Measurements from ENCODE around the gene SNN. TPM values are rescaled to one million over a fixed set of nuclear protein-coding genes. Genes with fewer than 3 reads are reported as not detected.
A peak's percentile ranks its signal among the peaks of the same experiment; 100 is the strongest.

The SNN gene
- total RNA-seq, 6 experiments from 2014 or later = 4.6 to 7.6 (median 6.5) TPM

DNA sequence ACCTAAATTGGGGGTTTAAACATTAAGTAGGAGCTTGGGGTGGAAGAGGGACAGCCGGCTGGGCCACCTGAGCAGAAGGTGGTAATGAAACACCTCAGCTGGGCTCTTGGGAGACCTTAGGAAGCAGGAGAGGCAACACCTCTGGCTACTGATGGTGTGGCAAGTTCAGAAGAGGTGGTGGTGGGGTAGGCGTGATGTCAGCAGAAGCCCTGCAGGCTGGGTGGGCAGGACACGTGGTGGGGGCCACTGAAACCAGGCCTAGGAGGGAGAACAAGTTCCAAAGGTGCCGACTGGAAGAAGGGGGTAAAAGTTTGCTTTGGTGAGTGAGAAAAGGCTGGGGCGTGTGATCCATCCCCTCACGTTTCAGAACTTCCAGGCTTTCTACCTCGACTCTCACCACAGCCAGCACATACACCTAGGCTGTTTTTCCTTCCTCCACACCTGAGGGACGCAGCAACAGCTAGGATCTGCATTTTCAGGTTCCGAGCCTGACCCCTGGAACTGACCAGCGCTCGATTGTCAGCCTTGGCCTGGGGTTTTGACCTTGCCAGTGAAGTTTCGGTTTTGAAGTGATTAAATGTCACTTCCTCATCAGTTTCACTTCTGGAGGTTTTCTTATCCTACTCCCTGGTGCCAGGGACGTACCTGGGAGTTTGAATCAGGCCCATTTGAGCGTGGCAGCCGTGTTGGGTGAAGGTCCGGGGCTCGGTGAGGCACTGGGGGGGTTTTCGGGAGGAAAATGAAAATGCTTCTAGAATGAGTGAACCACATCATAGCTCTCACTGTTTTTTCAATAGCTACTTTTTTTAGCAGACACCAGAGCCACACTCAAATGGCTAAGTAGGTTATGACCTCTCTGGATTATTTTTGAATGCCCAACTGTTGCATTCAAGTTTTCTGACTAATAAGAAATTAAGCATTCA, 10.0 kb downstream of the SNN start:
- Mint-ChIP-seq H3K4me3 (no peak overlapping the region; the same call in 1 of the 2 replicates), H3K9me3 (no peaks in the 10 kb centered on the region), H3K27me3 (ENCODE audit: insufficient read depth) (peaks cover 9% of the 10 kb centered on the region), H3K36me3 (ENCODE audit: low read depth) (peaks cover 16% of the 10 kb centered on the region), H3K27ac (peak overlapping the region; percentile 67), H3K4me1 (ENCODE audit: low read depth) (peaks cover 47% of the 10 kb centered on the region)
- DNase-seq = no peak
- TF ChIP-seq, protein P1, sequence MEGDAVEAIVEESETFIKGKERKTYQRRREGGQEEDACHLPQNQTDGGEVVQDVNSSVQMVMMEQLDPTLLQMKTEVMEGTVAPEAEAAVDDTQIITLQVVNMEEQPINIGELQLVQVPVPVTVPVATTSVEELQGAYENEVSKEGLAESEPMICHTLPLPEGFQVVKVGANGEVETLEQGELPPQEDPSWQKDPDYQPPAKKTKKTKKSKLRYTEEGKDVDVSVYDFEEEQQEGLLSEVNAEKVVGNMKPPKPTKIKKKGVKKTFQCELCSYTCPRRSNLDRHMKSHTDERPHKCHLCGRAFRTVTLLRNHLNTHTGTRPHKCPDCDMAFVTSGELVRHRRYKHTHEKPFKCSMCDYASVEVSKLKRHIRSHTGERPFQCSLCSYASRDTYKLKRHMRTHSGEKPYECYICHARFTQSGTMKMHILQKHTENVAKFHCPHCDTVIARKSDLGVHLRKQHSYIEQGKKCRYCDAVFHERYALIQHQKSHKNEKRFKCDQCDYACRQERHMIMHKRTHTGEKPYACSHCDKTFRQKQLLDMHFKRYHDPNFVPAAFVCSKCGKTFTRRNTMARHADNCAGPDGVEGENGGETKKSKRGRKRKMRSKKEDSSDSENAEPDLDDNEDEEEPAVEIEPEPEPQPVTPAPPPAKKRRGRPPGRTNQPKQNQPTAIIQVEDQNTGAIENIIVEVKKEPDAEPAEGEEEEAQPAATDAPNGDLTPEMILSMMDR (IDR thresholded peaks at IDR 0.05) = no peak

DNA sequence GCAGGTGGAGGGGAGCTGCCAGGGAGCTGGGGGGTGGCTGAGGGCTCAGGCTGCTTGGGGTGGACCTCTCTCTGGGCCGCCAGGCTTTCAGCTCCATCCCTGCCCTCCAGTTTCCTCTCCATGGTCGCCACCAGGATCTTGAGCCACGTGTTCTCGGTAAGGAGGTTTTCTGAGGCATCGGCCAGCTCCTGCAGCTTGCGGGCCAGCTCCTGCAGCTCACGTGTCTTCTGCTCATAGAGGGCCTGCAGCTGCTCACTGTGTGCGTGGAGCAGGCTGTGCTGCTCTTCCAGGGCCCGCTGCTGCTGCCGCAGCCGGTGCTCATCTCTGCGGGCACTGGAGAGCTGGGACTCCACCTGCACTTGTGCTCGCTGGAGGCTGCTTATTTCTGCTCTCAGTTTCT, 11.0 kb downstream of the SNN start:
- H3K4me1 Mint-ChIP-seq (ENCODE audit: low read depth) = peaks cover 57% of the 10 kb centered on the region
- TF ChIP-seq, protein P1 (IDR thresholded peaks at IDR 0.05) = no peak
- H3K9me3 Mint-ChIP-seq = no peaks in the 10 kb centered on the region
- H3K27ac Mint-ChIP-seq = no peak overlapping the region
- H3K36me3 Mint-ChIP-seq (ENCODE audit: low read depth) = peaks cover 22% of the 10 kb centered on the region
- no peak overlapping the region for H3K4me3 Mint-ChIP-seq
- no peak for DNase-seq
- H3K27me3 Mint-ChIP-seq (ENCODE audit: insufficient read depth) = peaks cover 11% of the 10 kb centered on the region

DNA sequence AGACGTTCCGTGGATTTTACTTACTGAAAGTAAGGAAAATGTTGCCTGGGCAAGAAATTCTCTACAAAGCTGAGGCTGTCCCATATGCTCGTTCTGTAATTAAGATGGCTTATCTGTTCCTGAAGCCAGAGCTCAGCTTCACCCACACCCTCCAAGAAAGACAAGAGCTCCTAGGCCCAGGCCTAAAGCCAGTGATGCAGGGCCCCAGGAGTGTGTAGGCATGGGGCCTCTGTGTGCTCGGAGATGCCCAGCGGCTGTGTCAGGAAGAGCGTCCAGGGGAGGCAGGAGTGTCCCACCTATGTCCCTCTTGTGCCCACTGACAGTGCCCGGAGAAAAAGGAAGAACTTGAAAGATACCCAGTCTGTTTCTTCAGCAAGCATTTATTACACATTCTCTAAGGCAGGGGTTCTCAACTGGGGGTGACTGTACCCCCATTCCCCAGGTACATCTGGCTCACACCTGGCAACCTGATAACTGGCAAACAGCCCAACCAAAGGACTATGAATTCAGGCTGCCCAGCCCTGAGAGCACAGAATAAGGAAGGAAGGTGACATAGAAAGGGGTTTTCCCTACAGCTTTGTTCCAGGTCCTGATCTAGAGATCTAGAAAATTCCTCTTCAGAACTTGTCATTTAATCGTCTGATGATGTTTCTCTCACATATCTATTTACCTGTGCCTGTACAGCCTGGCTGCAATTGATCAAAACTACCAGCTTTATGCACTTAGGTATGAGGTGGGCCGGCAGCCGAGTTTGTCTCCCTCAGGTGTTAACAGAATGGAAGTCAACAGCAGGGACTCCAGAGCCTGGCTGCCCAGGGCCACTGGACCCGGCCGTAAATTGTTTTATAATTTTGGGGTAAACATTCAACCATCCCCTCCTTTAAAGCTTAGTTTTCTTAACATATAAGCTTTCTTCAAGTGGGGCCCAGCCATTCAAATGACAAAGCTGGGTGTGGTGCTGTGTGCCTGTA, 12.0 kb downstream of the SNN start:
- Mint-ChIP-seq H3K27me3 (ENCODE audit: insufficient read depth) (peaks cover 7% of the 10 kb centered on the region), H3K4me3 (no peak overlapping the region), H3K27ac (no peak overlapping the region), H3K9me3 (no peaks in the 10 kb centered on the region), H3K4me1 (ENCODE audit: low read depth) (peaks cover 56% of the 10 kb centered on the region), H3K36me3 (ENCODE audit: low read depth) (peaks cover 28% of the 10 kb centered on the region)
- TF ChIP-seq, protein P1 (IDR thresholded peaks at IDR 0.05) = no peak
- DNase-seq = no peak

DNA sequence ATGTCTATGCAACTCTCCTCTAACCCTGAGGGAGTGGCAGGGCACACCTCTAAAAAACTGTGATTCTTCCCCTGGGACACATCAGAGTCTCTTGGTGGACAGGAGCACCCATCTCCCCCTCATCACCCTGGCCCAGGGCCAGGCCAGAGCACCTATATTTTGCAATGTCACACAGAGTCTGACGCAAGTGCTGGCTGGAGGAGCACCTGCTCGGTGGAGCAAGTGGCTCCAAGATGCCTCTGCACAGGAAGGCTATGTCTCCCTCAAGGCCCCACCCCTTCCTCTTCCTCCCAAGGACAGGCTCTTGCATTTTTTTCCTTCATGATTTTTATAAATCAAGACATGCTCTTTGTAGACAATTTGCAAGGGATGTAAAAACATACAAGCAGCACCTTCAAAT, 13.3 kb downstream of the SNN start:
- no peak for DNase-seq
- TF ChIP-seq, protein P1 (IDR thresholded peaks at IDR 0.05) = no peak
- Mint-ChIP-seq H3K9me3 (no peaks in the 10 kb centered on the region), H3K4me3 (no peak overlapping the region), H3K27ac (no peak overlapping the region), H3K36me3 (ENCODE audit: low read depth) (peaks cover 28% of the 10 kb centered on the region), H3K4me1 (ENCODE audit: low read depth) (peaks cover 67% of the 10 kb centered on the region), H3K27me3 (ENCODE audit: insufficient read depth) (peaks cover 6% of the 10 kb centered on the region)

DNA sequence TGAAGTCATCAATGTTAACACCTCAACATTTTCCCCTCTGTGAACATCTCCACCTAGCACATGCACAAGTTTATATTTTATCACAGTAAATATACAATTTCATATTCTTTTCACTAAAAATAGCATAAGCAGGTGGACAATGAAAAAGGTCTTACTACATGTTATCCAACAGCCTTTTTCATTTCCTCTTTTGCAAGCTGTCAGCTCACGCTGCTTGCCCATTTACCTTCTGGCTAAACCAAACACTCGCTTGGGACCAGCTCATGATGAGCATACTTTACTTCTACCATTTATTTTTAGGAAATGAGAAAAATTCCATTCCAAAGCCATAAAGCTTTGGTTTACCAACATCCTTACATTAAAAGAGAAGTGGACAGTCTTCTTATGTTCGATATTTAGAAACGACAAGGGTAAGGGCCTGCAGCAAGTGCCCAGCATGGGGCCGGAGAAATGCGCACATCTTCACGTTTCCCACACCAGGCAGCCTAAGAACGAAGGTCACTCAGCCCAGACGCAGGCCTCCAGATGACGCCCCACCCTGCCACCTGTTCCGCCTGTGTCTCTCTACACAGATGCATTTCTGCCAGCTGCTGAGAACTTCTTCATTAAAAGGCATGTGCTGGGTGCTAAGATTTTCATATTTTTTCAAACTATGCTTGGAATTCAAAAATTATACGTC, 13.9 kb downstream of the SNN start:
- Mint-ChIP-seq H3K4me1 (ENCODE audit: low read depth) (peaks cover 71% of the 10 kb centered on the region), H3K27me3 (ENCODE audit: insufficient read depth) (peaks cover 4% of the 10 kb centered on the region), H3K4me3 (no peak overlapping the region), H3K27ac (peak overlapping the region; percentile 86), H3K9me3 (no peaks in the 10 kb centered on the region), H3K36me3 (ENCODE audit: low read depth) (peaks cover 28% of the 10 kb centered on the region)
- TF ChIP-seq, protein P1 (IDR thresholded peaks at IDR 0.05) = no peak
- no peak for DNase-seq
